Erythroblast (primary cell): ENCODE results near the gene AKR7A3.
"Not testable (repeated sequence)": the region's sequence is repeated elsewhere in the genome, so short reads cannot be mapped to it uniquely, and the experiment has no call there.

ENCODE experiments used
- GATA1 ChIP-seq: IDR thresholded peaks from 2 replicates; pipeline ENCODE4 v1.6.1; 2011; ENCODE audit warnings: low read depth, mild to moderate bottlenecking, control low read depth, low read length, moderate library complexity
- POLR2A ChIP-seq: IDR thresholded peaks from 2 replicates; pipeline ENCODE4 v1.6.1; 2011; ENCODE audit warnings: mild to moderate bottlenecking, low read length

DNA sequence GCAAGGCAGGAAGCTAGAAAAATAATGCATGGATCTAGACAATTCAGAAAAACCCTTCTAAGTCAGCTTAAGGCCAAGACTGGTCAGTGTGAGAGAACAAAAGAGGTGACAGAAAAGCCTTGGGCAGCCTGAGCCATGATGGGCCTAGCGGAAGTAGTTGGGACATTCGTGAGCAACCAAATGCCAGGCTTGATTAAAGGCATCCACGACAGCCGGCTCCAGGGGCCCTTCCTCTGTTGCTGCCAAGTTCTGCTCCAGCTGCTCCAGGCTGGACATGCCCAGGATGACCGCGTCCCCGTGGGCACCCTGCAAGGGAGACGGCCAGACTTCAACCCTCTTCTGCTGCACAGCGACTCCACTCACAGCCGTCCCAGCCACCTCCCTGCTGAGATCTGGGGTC, 15.5 kb upstream of the AKR7A3 start:
- TF ChIP-seq POLR2A, GATA1: not testable (repeated sequence)
